Esophagus mucosa (tissue), 1 donor: ENCODE data around the gene TMEM72. TPM values are rescaled to one million over a fixed set of nuclear protein-coding genes. Genes with fewer than 3 reads are reported as not detected.
A peak's percentile ranks its signal among the peaks of the same experiment; 100 is the strongest.

ENCODE experiments used
- ATAC-seq: fragments of 200-7000 bp; cut with Tn5 transposase; one replicate; pipeline ENCODE4 v1.9.1; 2020
- total RNA-seq: library from RNA; stranded (reverse); gene quantifications from one replicate; pipeline ENCODE4 v1.2.4, GENCODE V29; 2023
- donor health status: DM: yes; HTN: yes; CAD: no.

The TMEM72 gene
- total RNA-seq, 1 donor from 2014 or later, result not detected

DNA sequence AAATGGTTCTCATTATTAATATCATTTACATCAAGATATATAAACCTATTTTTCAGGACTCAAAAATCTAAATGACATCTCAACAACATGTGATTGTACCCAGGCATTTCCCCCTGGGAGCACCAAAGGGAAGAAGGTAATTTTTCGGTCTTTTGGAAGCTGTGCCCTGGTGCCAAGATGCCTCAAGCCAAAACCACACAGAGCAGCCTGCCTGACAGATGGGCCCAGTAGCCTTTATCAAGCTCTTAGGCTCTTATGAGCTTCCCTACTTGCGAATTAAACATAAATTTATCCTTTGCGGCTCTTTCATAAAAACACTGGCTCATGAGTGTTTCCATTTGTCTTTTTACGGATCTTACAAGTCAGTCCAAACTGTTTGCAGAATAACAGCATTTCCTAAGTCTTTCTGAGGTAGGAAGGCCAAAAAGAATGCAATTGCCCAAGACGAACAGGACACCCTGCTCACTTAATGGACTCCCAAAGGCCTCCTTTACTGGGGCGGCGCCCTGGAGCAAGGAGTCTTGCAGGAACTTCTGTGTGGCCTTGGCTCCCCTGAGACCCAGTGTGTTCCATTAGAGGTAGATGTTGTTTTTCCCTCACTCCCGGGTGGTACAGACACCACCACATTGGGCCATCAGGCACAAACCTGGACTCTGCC is 44.4 kb downstream of the TMEM72 start:
- no peak for ATAC-seq

GRCh38 chr10:44956226-44956625 is 45.1 kb downstream of the TMEM72 start:
- no peak for ATAC-seq

GRCh38 chr10:44956717-44957706 is 45.9 kb downstream of the TMEM72 start:
- no peak for ATAC-seq

DNA sequence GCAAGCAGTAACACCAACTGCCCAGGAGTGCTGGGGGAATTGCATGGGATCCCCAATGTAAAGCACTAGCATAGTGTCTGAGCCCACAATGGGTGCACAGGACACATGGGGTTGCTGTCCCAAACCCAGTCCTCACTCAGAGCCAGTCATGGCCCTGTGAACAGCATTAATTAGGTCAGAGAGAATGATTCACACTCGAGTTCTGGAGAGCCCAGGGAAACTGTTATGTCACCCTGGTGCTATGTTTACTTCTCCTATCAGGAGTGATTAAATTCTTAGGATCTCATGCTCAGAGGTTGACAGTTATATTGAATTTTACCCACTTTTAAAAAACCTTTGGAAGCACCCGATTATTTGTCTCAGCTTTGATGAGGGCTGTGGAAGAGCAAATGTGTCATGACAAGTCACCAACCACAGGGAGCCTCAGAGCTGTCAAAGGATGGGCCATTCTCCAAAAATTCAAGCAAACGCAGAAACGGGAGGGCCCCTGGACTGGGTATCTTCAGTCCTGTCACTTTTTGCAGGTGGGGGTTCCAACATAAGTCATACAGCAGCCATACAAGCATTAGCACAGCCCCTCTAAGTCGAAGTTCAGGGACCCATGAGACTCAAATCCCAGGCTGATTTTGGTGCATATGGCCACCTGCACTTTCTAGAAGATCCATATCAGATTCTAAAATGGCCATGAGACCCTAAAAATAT is 47.2 kb downstream of the TMEM72 start:
- ATAC-seq, result no peak

DNA sequence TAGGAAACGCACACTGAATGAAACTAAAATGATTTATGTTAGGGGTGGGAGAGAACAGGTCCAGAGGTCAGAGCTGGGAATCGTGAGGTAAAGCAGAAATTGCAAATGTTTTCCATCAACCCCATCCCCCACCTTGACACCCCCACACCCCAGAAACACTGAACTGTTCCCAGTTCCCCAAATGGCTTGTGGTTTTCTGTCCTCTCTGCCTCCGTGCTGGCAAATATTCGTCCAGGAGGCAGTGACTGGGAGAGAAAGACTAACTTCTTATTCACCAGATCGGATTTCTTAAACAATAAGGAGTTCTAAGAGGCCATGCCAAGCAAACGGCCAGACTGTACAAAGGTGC is 47.7 kb downstream of the TMEM72 start:
- no peak for ATAC-seq

DNA sequence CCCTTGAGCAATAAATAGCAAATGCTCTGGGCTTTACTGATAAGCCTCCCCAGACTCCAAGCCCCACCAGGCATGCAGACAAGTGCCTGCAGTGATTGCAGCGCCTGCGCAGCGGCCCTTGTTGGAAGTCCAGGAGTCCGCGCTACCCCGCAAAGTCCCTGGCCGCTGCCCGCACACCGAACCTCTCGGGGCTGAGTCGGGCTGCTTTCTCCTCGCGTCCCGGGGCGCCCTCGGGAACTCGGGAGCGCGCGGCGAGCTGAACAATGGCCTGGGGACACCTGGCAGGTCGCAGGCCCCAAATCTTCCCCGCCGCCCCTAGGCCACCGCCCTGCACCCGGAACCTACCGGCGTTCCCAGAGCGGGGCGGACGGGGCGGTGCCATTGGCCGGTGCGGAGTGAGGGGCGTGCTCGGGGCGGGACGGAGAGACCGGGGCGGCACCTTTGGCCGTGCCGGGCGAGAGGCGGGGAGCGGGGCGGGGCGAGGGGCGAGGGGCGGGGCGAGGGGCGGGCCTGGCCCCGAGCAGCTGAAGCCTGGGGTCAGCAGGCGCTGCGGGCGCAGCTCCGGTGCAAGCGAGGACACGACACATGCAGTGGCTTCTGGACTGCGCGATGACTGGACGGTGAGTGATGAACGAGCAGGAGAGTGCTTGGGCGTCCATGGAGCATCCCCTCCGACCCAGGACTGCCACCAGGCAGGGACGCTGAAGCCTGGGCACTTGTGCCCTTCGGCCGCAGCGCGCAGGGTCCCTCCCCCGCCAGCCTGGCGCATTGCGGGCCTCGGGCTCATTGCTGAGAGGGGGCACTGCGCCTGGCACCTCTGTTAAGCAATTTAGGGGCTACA is 48.3 kb downstream of the TMEM72 start, which contains the start of gene RASSF4:
Gene RASSF4 (plus strand): TSS at position 556 of the 841 bp plus-strand sequence. CDS start 10,401 bp downstream, outside the sequence.
- peak; percentile 98 for ATAC-seq

- ATAC-seq, result no peak
Observed at GRCh38 chr10:44960088-44960460, 48.9 kb downstream of the TMEM72 start.

DNA sequence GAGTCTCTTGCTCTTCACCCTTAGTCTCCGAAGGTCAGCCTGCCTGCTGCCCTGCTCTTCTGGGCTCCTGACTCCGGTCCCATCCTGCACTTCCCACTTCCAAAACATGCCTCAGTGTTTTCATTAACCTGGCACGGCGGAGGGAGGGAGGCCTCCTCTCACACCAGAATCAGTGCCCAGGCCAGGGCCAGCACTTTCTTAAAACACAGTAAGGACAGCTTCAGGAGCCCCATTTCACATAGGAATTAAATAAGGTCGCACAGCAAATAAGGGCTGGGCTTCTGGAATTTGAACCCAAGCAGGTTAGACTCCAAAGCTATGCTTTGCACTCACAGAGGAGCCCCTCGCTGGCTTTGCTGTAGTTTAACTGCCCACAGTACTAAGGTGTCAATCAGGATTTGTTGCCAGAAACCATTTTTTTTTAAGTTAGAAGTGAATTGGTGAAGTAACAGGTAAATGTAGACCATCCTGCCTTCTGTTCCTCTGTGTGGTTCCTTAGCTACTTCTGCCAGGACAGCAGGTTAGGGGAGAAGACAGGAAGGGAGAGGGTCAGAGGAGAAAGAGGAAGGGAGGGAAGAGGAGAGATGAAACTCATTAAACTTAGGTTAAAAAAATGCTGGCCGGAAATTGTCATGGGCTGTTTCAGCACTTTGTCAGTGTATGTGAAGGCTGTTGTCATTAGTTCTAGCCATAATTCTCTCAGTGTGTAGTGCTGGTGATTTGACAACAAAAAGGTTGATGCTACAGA is 49.5 kb downstream of the TMEM72 start:
- no peak for ATAC-seq

GRCh38 chr10:44961230-44961571 is 50.1 kb downstream of the TMEM72 start:
- ATAC-seq, result no peak

DNA sequence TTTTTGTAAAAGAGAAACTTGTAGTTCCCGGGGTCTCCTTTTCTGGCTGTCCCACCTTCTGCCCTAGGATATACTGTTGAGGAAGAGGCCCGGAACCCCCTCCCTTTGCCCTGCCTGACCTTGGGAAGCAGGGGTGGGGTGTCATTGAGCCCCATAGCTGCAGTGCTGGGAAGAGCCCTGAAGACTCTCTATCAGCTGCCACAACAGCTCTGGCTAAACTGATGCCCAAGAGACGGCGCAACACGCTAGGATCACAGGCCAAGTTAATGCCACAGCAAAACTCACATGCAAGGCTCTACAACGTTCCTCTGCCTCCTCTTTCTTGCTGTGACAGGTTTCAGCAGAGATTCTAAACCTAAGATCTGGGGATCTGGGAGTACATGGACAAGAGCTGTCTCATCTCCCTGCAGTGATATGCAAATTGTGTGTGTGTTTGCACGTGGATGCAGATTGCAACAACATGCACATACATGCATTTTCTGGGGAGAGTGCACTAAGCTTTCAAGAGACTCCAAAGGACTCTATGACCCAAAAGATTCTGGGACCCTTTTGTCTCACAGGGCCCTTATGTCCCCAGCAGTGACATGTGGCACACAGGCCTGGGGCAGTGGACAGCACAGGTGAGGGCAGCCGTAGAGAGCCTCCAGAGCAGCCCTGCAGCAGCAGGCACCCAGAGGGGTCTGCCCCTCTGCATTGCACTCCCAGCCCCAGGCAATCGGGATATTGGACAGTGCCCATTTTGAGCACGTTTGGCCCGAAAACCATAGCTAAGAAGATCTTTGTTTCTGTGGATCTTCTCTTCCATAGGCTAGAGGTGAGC is 51.0 kb downstream of the TMEM72 start:
- no peak for ATAC-seq

GRCh38 chr10:44962870-44963738 is 52.0 kb downstream of the TMEM72 start:
- ATAC-seq, result no peak

GRCh38 chr10:44963772-44964633 is 52.9 kb downstream of the TMEM72 start:
- no peak for ATAC-seq

DNA sequence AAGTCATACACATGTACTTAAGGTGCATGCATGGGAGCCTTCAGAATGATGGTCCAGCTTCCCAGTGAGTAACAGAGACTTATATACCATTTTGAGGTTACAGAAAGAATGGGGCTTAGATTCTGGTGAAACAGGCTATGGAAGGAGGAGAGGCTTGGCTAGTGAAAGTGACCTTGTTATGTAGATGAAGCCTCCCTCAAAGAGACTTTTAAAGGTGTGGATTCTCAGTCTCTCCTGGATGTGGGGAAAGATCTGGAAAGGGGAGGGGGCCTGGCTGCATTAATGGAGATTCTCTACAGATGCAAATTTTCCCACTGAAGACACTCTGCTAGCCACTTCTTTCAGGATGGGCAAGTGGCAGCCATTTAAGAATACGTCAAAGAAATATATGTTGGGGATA is 54.0 kb downstream of the TMEM72 start:
- no peak for ATAC-seq

- ATAC-seq, result no peak
Observed at GRCh38 chr10:44965651-44966097, 54.5 kb downstream of the TMEM72 start.

- no peak for ATAC-seq
Observed at GRCh38 chr10:44966129-44966815, 55.1 kb downstream of the TMEM72 start.

DNA sequence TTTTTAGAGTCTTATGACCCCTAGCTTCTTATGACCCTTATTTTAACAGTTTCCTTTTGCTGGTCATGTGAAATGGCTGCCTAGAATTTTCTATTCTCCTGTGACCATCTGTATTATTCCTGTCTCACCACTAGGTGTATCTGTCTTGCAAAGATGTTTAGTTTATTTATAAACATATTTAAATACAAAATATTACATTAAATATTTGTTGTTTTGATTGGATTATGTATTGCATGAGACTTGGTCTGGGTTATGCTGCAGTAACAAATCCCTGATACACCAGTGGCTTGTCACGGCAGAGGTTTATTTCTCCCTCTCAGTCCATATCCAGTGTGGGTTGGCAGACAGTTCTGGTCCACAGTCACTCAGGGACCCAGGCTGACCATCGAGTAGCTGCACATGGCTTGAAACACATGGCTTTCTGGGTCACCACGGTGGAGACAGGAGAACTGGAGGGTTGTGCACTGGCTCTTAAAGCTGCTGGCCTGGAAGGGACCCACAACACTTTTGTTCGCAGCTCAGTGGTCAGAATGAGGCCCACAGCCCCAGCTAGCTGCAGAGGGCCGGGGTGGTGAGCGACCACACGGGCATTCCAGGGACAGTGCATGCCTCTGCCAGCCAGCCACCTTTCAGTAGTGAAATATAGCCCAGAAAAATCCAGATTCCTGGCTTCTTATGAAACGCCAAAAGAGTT is 55.8 kb downstream of the TMEM72 start:
- no peak for ATAC-seq

- no peak for ATAC-seq
Observed at GRCh38 chr10:44967616-44968015, 56.5 kb downstream of the TMEM72 start.
